ENCODE measurements around the gene DDX43.
"Not testable (repeated sequence)": the region's sequence is repeated elsewhere in the genome, so short reads cannot be mapped to it uniquely, and the experiment has no call there.

The DDX43 gene

DNA sequence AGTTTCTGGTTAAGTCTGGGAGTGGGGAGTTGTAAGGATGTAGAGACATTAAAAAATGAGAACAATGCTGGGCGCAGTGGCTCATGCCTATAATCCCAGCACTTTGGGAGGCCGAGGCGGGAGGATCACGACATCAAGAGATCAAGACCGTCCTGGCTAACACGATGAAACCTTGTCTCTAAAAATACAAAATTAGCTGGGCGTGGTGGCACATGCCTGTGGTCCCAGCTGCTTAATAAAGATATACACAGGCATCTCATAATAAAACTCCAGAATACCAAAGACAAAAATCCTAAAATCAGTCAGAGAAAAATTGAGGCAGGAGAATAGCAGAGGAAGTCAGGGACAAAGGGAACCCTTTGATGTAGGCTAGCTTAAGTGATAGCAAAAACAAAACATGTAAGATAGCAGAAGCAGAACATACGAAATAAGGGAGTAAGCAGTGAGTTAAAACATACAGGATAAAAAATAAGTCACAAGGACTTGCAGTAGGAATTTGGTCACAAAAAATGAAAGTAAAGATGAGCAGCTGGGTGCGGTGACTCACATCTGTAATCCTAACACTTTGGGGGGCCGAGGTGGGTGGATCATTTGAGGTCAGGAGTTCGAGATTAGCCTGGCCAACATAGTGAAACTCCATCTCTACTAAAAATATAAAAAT lies 23.6 kb downstream of the DDX43 start:
- Mint-ChIP-seq H3K4me3 (no peak overlapping the region), H3K27ac (peak overlapping the region; percentile 6), H3K27me3 (no peaks in the 10 kb centered on the region), H3K36me3 (ENCODE audit: low read depth) (peaks cover 53% of the 10 kb centered on the region), H3K9me3 (no peaks in the 10 kb centered on the region), H3K4me1 (ENCODE audit: low read depth) (peaks cover 15% of the 10 kb centered on the region)
- no peak for DNase-seq

GRCh38 chr6:73421534-73421933 lies 26.9 kb downstream of the DDX43 start:
- Mint-ChIP-seq H3K27ac (peak overlapping the region; percentile 7), H3K27me3 (no peaks in the 10 kb centered on the region), H3K9me3 (no peaks in the 10 kb centered on the region), H3K4me3 (no peak overlapping the region), H3K4me1 (ENCODE audit: low read depth) (peaks cover 21% of the 10 kb centered on the region), H3K36me3 (ENCODE audit: low read depth) (peaks cover 70% of the 10 kb centered on the region)
- DNase-seq = no peak

GRCh38 chr6:73435236-73435635 lies 40.6 kb downstream of the DDX43 start:
- H3K36me3 Mint-ChIP-seq (ENCODE audit: low read depth) = peaks cover 84% of the 10 kb centered on the region
- no peak for DNase-seq
- H3K27ac Mint-ChIP-seq = no peak overlapping the region
- no peak overlapping the region for H3K4me3 Mint-ChIP-seq
- peaks cover 6% of the 10 kb centered on the region for H3K4me1 Mint-ChIP-seq (ENCODE audit: low read depth)
- no peaks in the 10 kb centered on the region for H3K9me3 Mint-ChIP-seq
- no peaks in the 10 kb centered on the region for H3K27me3 Mint-ChIP-seq

- Mint-ChIP-seq H3K9me3 (no peaks in the 10 kb centered on the region), H3K27me3 (no peaks in the 10 kb centered on the region), H3K36me3 (ENCODE audit: low read depth) (peaks cover 92% of the 10 kb centered on the region), H3K27ac (no peak overlapping the region), H3K4me3 (no peak overlapping the region), H3K4me1 (ENCODE audit: low read depth) (peaks cover 35% of the 10 kb centered on the region)
- no peak for DNase-seq
Measured at GRCh38 chr6:73443555-73443954, 48.9 kb downstream of the DDX43 start.

DNA sequence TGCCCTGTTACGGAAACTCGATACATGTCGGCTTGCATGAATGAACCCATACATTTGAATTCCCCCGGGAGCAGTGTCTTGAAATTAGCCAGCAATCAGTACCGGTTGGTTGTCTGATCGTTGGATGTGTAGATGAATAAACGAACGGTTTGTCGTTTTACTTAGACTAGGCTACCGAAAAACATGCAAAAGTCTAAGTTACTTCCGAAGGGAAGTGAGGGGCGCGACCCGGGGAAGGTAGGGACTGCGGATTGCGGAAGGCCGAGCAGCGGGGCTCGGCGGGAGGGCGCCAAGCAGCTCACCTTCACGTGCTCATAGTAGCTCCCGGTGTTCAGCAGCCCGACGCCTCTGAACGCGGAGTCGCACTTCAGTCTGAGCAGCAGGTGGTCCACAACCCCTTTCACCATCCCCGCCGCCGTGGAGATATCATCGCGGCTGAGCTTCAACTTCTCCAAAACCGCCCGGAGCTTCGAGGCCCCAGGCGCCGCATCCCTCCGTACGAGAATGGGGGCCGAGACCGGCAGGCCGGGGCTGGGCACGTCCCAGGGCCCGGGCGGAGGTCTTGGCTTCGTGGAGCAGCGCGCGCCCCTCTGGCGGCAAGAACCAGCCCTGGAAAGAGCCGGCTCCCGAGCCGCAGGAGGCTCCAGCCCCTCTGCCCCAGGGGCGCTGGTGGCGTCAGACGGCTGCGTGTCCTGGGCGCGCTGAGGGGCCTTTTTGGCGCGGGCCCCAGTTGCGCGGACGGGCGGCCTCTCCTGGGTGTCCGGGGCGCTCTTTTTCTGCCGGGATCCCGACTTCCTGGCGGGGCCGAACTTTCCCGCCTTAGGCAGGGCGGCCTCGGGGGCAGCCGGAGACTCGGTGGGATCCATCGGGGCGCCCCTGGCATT lies 56.8 kb downstream of the DDX43 start:
- peaks cover 50% of the 10 kb centered on the region for H3K36me3 Mint-ChIP-seq (ENCODE audit: low read depth)
- peak overlapping the region; percentile 93 for H3K4me3 Mint-ChIP-seq
- H3K4me1 Mint-ChIP-seq (ENCODE audit: low read depth) = peaks cover 30% of the 10 kb centered on the region
- H3K27ac Mint-ChIP-seq = peak overlapping the region; percentile 93
- H3K9me3 Mint-ChIP-seq = no peaks in the 10 kb centered on the region
- H3K27me3 Mint-ChIP-seq = no peaks in the 10 kb centered on the region
- DNase-seq = peak; percentile 74

GRCh38 chr6:73452107-73452461 lies 57.5 kb downstream of the DDX43 start, which contains the start of gene CGAS:
Gene CGAS, minus strand, starts transcription at chr6:73452297. Its CDS starts 116 bp downstream, at chr6:73452181.
- peak within 1 kb of the TSS; percentile 93 for H3K4me3 Mint-ChIP-seq
- peak; percentile 84 for DNase-seq
- H3K27ac Mint-ChIP-seq = peak within 1 kb of the TSS; percentile 93
- H3K9me3 Mint-ChIP-seq = no peaks in the 10 kb centered on the region
- peaks cover 31% of the 10 kb centered on the region for H3K4me1 Mint-ChIP-seq (ENCODE audit: low read depth)
- peaks cover 47% of the 10 kb centered on the region for H3K36me3 Mint-ChIP-seq (ENCODE audit: low read depth)
- H3K27me3 Mint-ChIP-seq = no peaks in the 10 kb centered on the region

- peaks cover 26% of the 10 kb centered on the region for H3K4me1 Mint-ChIP-seq (ENCODE audit: low read depth)
- peaks cover 9% of the 10 kb centered on the region for H3K36me3 Mint-ChIP-seq (ENCODE audit: low read depth)
- no peaks in the 10 kb centered on the region for H3K27me3 Mint-ChIP-seq
- no peaks in the 10 kb centered on the region for H3K9me3 Mint-ChIP-seq
- H3K4me3 Mint-ChIP-seq = no peak overlapping the region
- H3K27ac Mint-ChIP-seq = peak overlapping the region; percentile 1
- no peak for DNase-seq
Measured at GRCh38 chr6:73455865-73456629, 61.4 kb downstream of the DDX43 start.

- DNase-seq, H3K9me3 Mint-ChIP-seq, H3K27me3 Mint-ChIP-seq, H3K4me3 Mint-ChIP-seq: not testable (repeated sequence)
- H3K4me1 Mint-ChIP-seq (ENCODE audit: low read depth) = peaks cover 38% of the 10 kb centered on the region
- peaks cover 25% of the 10 kb centered on the region for H3K36me3 Mint-ChIP-seq (ENCODE audit: low read depth)
- peak overlapping the region; percentile 65 for H3K27ac Mint-ChIP-seq
Measured at GRCh38 chr6:73459474-73459873, 64.8 kb downstream of the DDX43 start.

DNA sequence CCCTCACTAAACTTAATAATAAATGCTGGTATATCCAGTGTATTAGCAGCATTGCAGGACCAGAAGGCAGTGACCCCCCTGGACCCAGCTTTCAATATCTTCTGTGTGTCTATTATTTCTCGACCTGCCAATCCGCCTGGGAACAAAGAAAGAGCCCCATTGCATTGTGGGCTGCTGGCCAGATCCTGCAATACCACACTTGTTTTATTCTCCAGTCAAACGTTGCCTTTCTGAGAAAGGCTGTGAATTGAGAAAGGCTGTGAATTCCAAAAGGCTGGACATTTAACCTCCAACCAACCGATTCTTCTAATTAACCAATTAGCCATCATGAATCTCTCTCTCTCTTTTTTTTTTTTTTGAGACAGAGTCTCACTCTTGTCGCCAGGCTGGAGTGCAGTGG lies 65.4 kb downstream of the DDX43 start:
- H3K36me3 Mint-ChIP-seq (ENCODE audit: low read depth) = peaks cover 25% of the 10 kb centered on the region
- peak overlapping the region; percentile 99 for H3K4me3 Mint-ChIP-seq
- no peak for DNase-seq
- H3K4me1 Mint-ChIP-seq (ENCODE audit: low read depth) = peaks cover 38% of the 10 kb centered on the region
- no peaks in the 10 kb centered on the region for H3K27me3 Mint-ChIP-seq
- no peaks in the 10 kb centered on the region for H3K9me3 Mint-ChIP-seq
- peak overlapping the region; percentile 81 for H3K27ac Mint-ChIP-seq

GRCh38 chr6:73461537-73462350 lies 67.1 kb downstream of the DDX43 start, which contains the start of gene MTO1:
Gene MTO1, plus strand, starts transcription at chr6:73461737. Its CDS starts 118 bp downstream, at chr6:73461855.
- peak within 1 kb of the TSS; percentile 99 for H3K27ac Mint-ChIP-seq
- H3K27me3 Mint-ChIP-seq = no peaks in the 10 kb centered on the region
- H3K4me3 Mint-ChIP-seq = peak within 1 kb of the TSS; percentile 99
- peaks cover 41% of the 10 kb centered on the region for H3K36me3 Mint-ChIP-seq (ENCODE audit: low read depth)
- DNase-seq = peak; percentile 84
- no peaks in the 10 kb centered on the region for H3K9me3 Mint-ChIP-seq
- peaks cover 35% of the 10 kb centered on the region for H3K4me1 Mint-ChIP-seq (ENCODE audit: low read depth)
